Adrenal gland (tissue), 12 donors: ENCODE measurements around the gene NCLN. TPM values are rescaled to one million over a fixed set of nuclear protein-coding genes. Genes with fewer than 3 reads are reported as not detected.

ENCODE experiments used
- DNase-seq, 7 donors: peaks; one replicate each; pipeline ENCODE4 v3.0.0-alpha.2; 2019 to 2020
- H3K27ac ChIP-seq, 5 donors: fragments of 200-600 bp; sonication (generic) in 4 of 5; 1 replicate in 3 of 5; 2 replicates in 2 of 5; pipeline versions ENCODE4 v1.5.1 to v1.8.0; 2016 to 2020; ENCODE audit warnings: mild to moderate bottlenecking in 1 of 5
- H3K27me3 ChIP-seq: fragments of 200-600 bp; 2 replicates; pipeline ENCODE4 v1.8.0; 2021
- H3K36me3 ChIP-seq, 2 donors: fragments of 200-600 bp; replicated peaks in 1 of 2; 1 replicate in 1 of 2; 2 replicates in 1 of 2; pipeline versions ENCODE4 v1.5.1 to v1.8.0; 2018 to 2022
- H3K4me1 ChIP-seq, 2 donors: fragments of 200-600 bp; replicated peaks in 1 of 2; 1 replicate in 1 of 2; 2 replicates in 1 of 2; pipeline versions ENCODE4 v1.5.1 to v1.8.0; 2018 to 2021
- H3K4me3 ChIP-seq, 4 donors: fragments of 200-600 bp; sonication (generic) in 3 of 4; one replicate each; pipeline ENCODE4 v1.5.1; 2016 to 2018
- H3K9me3 ChIP-seq, 3 donors: fragments of 200-600 bp; sonication (generic) in 1 of 3; replicated peaks in 1 of 3; 1 replicate in 2 of 3; 2 replicates in 1 of 3; pipeline versions ENCODE4 v1.5.1 to v1.8.0; 2016 to 2021
- POLR2A ChIP-seq, 2 donors: fragments of 450-650 bp; IDR thresholded peaks; one replicate each; pipeline ENCODE4 v1.6.1; 2017; ENCODE audit warnings: antibody characterized with exemption in 2 of 2, mild to moderate bottlenecking in 2 of 2, moderate library complexity in 1 of 2
- WGBS, 4 donors: extraction: QIAGEN DNeasy Blood & Tissue Kit in 2 of 4; methylation state at CpG; one replicate each; pipeline versions ENCODE4 v1.1.5 to v1.1.7; 2013 to 2017; 5-methylcytosine and 5-hydroxymethylcytosine counted together
- intact Hi-C, 2 donors: fragments of 100-400 bp; cut with DNase I; formaldehyde crosslinking; loops; one replicate each; pipeline versions ENCODE4 v1.14.1 to v1.15.0; 2022 to 2023
- polyA plus RNA-seq, 3 donors: library from polyadenylated mRNA; stranded (reverse); fragments of 200-250 nt in 2 of 3; fragments of 350-450 nt in 1 of 3; fragmentation: Illumina TruSeq in 1 of 3; extraction: RNeasy Lipid Tissue Mini Kit (QIAGEN cat#74804) in 1 of 3; gene quantifications; one replicate each; pipeline ENCODE4 v1.2.3, GENCODE V29; 2013 to 2014
- total RNA-seq, 9 donors: library from RNA; depleted of rRNA in 4 of 9; stranded (reverse); fragments of >200 nt in 4 of 9; fragments of 120-200 nt in 1 of 9; fragmentation: NEBNext Ultra II Directional in 1 of 9; extraction: Animal tissue kit (Norgen Biotek cat#: 25700) in 1 of 9; gene quantifications; one replicate each; pipeline versions ENCODE4 v1.1.0 to v1.2.4, GENCODE V29; 2013 to 2023
- TF ChIP-seq, protein P1 (sequence below), 6 experiments: fragments of 450-650 bp in 4 of 6; fragments of 200-600 bp in 2 of 6; sonication (generic) in 1 of 6; IDR thresholded peaks; 1 replicate in 5 of 6; 2 replicates in 1 of 6; pipeline versions ENCODE4 v1.5.1 to v1.8.0; 2016 to 2021; ENCODE audit warnings: antibody characterized with exemption in 6 of 6, mild to moderate bottlenecking in 2 of 6, moderate library complexity in 1 of 6
- donor health status: healthy with polysubstance abuse.
- donor health status: Bipolar disorder and iron deficiency.
- donor health status: DM: yes; HTN: yes; CAD: no.
- donor health status: DM: no; HTN: no; CAD: no.
- donor health status: DM: no; HTN: no; CAD: no.
- donor health status: DM: yes; HTN: yes; CAD: no.

The NCLN gene
- total and polyA plus RNA-seq, 12 donors, result 51.5 to 193 (median 94.0) TPM

DNA sequence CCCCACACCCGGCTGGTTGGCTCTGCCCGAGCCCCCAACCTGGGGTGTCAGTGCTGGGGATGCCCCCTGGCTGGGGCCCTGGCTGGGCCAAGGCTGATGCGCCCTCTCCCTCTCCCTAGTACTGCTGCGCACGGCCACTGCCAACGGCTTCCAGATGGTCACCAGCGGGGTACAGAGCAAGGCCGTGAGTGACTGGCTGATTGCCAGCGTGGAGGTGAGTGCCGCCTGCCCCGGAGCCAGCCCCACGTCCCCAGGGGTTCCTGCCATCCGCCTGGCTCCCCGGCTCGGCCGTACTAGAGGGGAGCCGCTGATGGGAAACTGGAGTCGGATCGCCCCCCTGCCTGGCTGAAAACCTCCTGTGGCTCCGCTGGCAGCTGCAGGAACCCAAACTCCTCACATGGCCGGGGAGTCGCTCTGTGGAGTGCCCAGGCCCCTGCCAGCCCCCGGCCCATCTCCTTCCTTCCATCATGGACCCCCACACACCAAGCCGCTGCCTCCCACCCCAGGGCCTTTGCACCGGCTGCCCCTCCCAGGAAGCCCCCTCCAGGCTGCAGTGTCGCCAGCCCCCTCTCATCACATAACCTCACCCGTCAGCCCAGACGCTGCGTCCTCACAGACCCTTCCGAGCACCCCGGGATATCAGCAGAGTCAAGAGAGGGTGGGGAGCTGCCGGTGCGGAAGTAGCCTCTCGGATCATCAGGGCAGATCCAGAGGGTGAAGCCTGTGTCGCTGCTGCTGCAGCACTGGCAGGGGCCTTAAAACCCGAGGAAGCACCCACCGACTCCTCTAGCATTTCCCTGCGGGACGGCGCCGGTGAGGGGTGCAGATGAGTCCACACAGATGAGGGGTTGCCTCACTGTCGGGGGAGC is 10.6 kb downstream of the NCLN start:
- no peak for DNase-seq
- Histone ChIP-seq H3K36me3 (peaks cover 0 to 16% of the 10 kb centered on the region in 2 donors), H3K9me3 (no peaks in the 10 kb centered on the region), H3K4me3 (no peak overlapping the region), H3K27me3 (no peaks in the 10 kb centered on the region), H3K4me1 (peaks cover 4 to 5% of the 10 kb centered on the region in 2 donors), H3K27ac (no peak overlapping the region)
- WGBS, 4 donors, result 83 to 94% (median 85%) methylated on average over 28 to 42 of the region's 42 CpGs
- no peak for TF ChIP-seq POLR2A (IDR thresholded peaks at IDR 0.05)
- TF ChIP-seq, protein P1, sequence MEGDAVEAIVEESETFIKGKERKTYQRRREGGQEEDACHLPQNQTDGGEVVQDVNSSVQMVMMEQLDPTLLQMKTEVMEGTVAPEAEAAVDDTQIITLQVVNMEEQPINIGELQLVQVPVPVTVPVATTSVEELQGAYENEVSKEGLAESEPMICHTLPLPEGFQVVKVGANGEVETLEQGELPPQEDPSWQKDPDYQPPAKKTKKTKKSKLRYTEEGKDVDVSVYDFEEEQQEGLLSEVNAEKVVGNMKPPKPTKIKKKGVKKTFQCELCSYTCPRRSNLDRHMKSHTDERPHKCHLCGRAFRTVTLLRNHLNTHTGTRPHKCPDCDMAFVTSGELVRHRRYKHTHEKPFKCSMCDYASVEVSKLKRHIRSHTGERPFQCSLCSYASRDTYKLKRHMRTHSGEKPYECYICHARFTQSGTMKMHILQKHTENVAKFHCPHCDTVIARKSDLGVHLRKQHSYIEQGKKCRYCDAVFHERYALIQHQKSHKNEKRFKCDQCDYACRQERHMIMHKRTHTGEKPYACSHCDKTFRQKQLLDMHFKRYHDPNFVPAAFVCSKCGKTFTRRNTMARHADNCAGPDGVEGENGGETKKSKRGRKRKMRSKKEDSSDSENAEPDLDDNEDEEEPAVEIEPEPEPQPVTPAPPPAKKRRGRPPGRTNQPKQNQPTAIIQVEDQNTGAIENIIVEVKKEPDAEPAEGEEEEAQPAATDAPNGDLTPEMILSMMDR (IDR thresholded peaks at IDR 0.05), result no peak
- intact Hi-C loops, result no loop called here

DNA sequence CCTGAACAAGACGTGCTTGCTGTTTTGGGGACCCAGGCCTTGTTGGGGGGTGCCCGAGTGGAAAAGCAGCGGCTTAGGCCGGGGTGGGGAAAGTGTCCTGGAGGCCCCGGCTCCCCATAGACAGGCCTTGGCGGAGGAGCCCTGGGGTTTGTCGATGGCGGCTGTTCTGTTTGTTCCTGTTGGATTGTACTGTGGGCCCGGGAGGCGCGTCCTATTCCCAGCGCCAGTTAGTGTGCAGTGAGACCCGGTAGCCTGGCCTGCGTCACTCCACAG is 11.1 kb downstream of the NCLN start:
- Histone ChIP-seq H3K36me3 (peaks cover 0 to 16% of the 10 kb centered on the region in 2 donors), H3K4me3 (no peak overlapping the region), H3K4me1 (no peaks in the 10 kb centered on the region), H3K27ac (no peak overlapping the region), H3K9me3 (no peaks in the 10 kb centered on the region), H3K27me3 (no peaks in the 10 kb centered on the region)
- intact Hi-C loops, result no loop called here
- no peak for TF ChIP-seq POLR2A (IDR thresholded peaks at IDR 0.05)
- TF ChIP-seq, protein P1 (IDR thresholded peaks at IDR 0.05), result no peak
- WGBS, 4 donors, result 92 to 97% (median 94%) methylated on average over 8 to 14 of the region's 14 CpGs
- no peak for DNase-seq

DNA sequence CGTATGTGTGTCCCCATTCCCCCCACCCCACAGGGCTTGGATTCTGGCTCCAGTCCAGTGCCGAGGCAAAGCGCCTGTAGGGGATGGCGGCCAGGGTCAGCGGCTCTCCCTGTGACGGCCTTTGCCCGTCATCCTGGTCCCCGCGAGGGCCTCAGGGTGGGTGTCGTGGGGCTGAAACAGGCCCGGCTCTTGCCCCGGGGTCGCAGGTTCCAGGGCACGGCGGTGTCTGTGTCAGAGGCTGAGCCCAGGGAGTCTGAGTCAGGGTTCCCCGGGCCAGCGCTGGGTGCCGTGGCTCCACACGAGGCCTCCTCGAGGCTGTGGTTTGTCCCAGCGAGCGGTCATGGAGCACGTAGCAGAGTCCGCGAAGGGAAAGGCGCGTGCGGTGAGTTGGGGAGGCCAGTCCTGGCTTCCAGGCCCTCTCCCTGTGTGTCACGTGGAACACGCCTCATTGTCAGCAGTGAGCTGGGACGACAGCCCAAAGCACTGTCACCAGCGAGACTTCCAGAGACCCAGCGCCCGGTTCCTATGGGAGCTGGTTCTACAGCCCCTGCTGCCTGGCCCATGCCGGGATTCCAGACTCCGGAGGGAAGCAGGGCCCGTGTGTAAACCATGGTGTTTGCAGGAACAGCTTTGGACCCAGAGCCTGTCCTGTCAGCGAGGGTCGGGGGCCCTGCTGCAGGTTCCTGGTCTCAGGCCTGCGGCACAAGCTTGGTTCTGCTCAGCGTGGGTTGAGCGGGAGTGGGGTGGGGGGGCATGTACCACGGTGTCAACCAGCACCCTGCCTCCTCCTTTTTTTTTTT is 13.4 kb downstream of the NCLN start:
- DNase-seq, result no peak
- 92 to 98% (median 93%) methylated on average over 21 to 43 of the region's 43 CpGs for WGBS, 4 donors
- no peaks in the 10 kb centered on the region for H3K27me3 ChIP-seq
- no peak overlapping the region for H3K27ac ChIP-seq
- no peak for TF ChIP-seq POLR2A (IDR thresholded peaks at IDR 0.05)
- TF ChIP-seq, protein P1 (IDR thresholded peaks at IDR 0.05), result no peak
- intact Hi-C loops, result no loop called here
- no peak overlapping the region for H3K4me3 ChIP-seq
- H3K36me3 ChIP-seq, result peaks cover 0 to 15% of the 10 kb centered on the region in 2 donors
- H3K9me3 ChIP-seq, result no peaks in the 10 kb centered on the region
- H3K4me1 ChIP-seq, result no peaks in the 10 kb centered on the region

DNA sequence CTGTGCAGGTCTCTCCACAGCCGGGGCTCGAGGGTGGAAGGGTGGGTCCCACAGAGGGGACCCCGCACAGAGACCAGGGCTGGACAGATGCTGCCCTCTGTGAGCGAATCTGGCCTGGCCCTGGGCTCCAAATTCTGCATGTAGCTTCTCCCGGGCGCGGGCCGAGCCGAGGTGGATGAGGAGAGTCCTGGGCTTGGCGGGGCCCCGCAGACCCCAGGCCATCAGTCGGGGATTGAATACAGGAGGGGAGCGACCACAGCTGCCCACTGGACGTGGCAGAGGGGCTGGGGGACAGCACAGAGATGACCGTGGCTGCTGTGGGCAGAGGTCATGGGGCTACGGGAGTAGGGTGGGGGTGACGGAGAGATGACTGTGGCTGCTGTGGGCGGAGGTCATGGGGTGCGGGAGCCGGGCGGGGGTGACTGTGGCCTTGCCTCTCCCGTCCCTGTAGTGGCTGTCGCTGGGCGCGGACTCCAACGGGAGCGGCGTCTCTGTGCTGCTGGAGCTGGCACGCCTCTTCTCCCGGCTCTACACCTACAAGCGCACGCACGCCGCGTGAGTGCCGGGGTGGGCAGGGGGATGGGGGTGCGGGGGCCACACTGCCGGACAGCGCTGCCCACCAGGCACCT is 15.5 kb downstream of the NCLN start:
- no peak for DNase-seq
- no peaks in the 10 kb centered on the region for H3K4me1 ChIP-seq
- H3K36me3 ChIP-seq, result peaks cover 0 to 31% of the 10 kb centered on the region in 2 donors
- H3K9me3 ChIP-seq, result no peaks in the 10 kb centered on the region
- H3K4me3 ChIP-seq, result no peak overlapping the region
- no peak for TF ChIP-seq POLR2A (IDR thresholded peaks at IDR 0.05)
- TF ChIP-seq, protein P1 (IDR thresholded peaks at IDR 0.05), result no peak
- intact Hi-C loops, result no loop called here
- no peak overlapping the region for H3K27ac ChIP-seq
- H3K27me3 ChIP-seq, result no peaks in the 10 kb centered on the region
- 91 to 96% (median 93%) methylated on average over 18 to 39 of the region's 39 CpGs for WGBS, 4 donors
